Small intestine (tissue), 16 donors: ENCODE measurements around the gene SLC33A1. TPM values are rescaled to one million over a fixed set of nuclear protein-coding genes. Genes with fewer than 3 reads are reported as not detected.

Experiments used
- DNase-seq, 2 donors: peaks; one replicate each; pipeline versions ENCODE4 v3.0.0 to v3.0.0-alpha.2; 2013
- FAIRE-seq: peaks from 2 replicates; lab custom pipeline; 2012; peaks lifted over from hg19 to GRCh38; lab: Jason Lieb, UNC
- H3K27ac ChIP-seq, 3 donors: one replicate each; pipeline ENCODE4 v1.5.1; 2013; ENCODE audit warnings: low read length in 2 of 3, mild to moderate bottlenecking in 2 of 3, control low read depth in 1 of 3, inconsistent platforms in 1 of 3, low read depth in 1 of 3, moderate library complexity in 1 of 3
- H3K27me3 ChIP-seq, 3 donors: one replicate each; pipeline ENCODE4 v1.6.1; 2013; ENCODE audit warnings: low read length in 3 of 3, inconsistent platforms in 1 of 3; ENCODE audit not compliant: control insufficient read depth in 3 of 3, insufficient read depth in 3 of 3
- H3K36me3 ChIP-seq, 3 donors: one replicate each; pipeline ENCODE4 v1.6.1; 2013; ENCODE audit warnings: low read length in 3 of 3, inconsistent platforms in 1 of 3, low read depth in 1 of 3, mild to moderate bottlenecking in 1 of 3, moderate library complexity in 1 of 3; ENCODE audit not compliant: control insufficient read depth in 3 of 3, insufficient read depth in 2 of 3
- H3K4me1 ChIP-seq, 3 donors: one replicate each; pipeline ENCODE4 v1.6.1; 2013; ENCODE audit warnings: low read length in 2 of 3, inconsistent platforms in 1 of 3, low read depth in 1 of 3, mild to moderate bottlenecking in 1 of 3, moderate library complexity in 1 of 3; ENCODE audit not compliant: control insufficient read depth in 3 of 3, insufficient read depth in 2 of 3
- H3K4me3 ChIP-seq, 3 donors: one replicate each; pipeline ENCODE4 v1.5.1; 2013; ENCODE audit warnings: low read length in 3 of 3, control low read depth in 1 of 3, inconsistent platforms in 1 of 3, low read depth in 1 of 3, mild to moderate bottlenecking in 1 of 3, moderate library complexity in 1 of 3
- H3K9me3 ChIP-seq, 2 donors: one replicate each; pipeline ENCODE4 v1.6.1; 2013; ENCODE audit warnings: low read depth in 1 of 2, low read length in 1 of 2; ENCODE audit not compliant: control insufficient read depth in 2 of 2, insufficient read depth in 1 of 2
- WGBS, 3 donors: extraction: QIAGEN DNeasy Blood & Tissue Kit; methylation state at CpG; one replicate each; pipeline ENCODE4 v1.1.7; 2013; 5-methylcytosine and 5-hydroxymethylcytosine counted together
- long read RNA-seq, 10 donors: transcript quantifications; one replicate each; lab custom pipeline, GENCODE V29; 2026
- polyA plus RNA-seq, 4 donors: library from polyadenylated mRNA; stranded (reverse) in 3 of 4; unstranded in 1 of 4; fragments of 200-250 nt in 3 of 4; fragments of 120-200 nt in 1 of 4; gene quantifications; one replicate each; pipeline versions ENCODE4 v1.2.1 to v1.2.3, GENCODE V29; 2013
- donor health status: healthy with polysubstance abuse.
- donor health status: control.
- donor health status: control.
- donor health status: Bipolar disorder and iron deficiency.
- donor health status: healthy.

SLC33A1 gene
- 10 to 100 TPM in 2 of 4 donors, 1 to 10 TPM in 2; 2.9 to 34.3 (median 10.2) TPM for polyA plus RNA-seq
- long read RNA-seq, donor 1: 0 reads
- long read RNA-seq, donor 2, full-length matches to known transcripts: 5 of 5 reads
- long read RNA-seq, donor 2, partial matches to known transcripts: 0 of 5 reads
- long read RNA-seq, donor 2, other reads (novel, unspliced or antisense): 0 of 5 reads
- long read RNA-seq, donor 3, partial matches to known transcripts: 0 of 1 reads
- long read RNA-seq, donor 3, other reads (novel, unspliced or antisense): 0 of 1 reads
- long read RNA-seq, donor 4, partial matches to known transcripts: 0 of 1 reads
- long read RNA-seq, donor 4, other reads (novel, unspliced or antisense): 0 of 1 reads
- long read RNA-seq, donor 5: 0 reads
- long read RNA-seq, donor 6, full-length matches to known transcripts: 4 of 4 reads
- long read RNA-seq, donor 6, partial matches to known transcripts: 0 of 4 reads
- long read RNA-seq, donor 6, other reads (novel, unspliced or antisense): 0 of 4 reads
- long read RNA-seq, donor 7: 0 reads
- long read RNA-seq, donor 8: 0 reads
- long read RNA-seq, donor 9, partial matches to known transcripts: 0 of 1 reads
- long read RNA-seq, donor 9, other reads (novel, unspliced or antisense): 0 of 1 reads
- long read RNA-seq, donor 10, full-length matches to known transcripts: 6 of 6 reads
- long read RNA-seq, donor 10, partial matches to known transcripts: 0 of 6 reads
- long read RNA-seq, donor 10, other reads (novel, unspliced or antisense): 0 of 6 reads

GRCh38 chr3:155854141-155854940, at the start of gene SLC33A1:
Gene SLC33A1, minus strand, starts transcription at chr3:155854427. Its CDS starts 430 bp downstream, at chr3:155853997.
- no peaks in the 10 kb centered on the region for H3K27me3 ChIP-seq
- H3K9me3 ChIP-seq: no peaks in the 10 kb centered on the region
- 0 to 1% (median 0%) methylated on average over 50 of the region's 50 CpGs for WGBS, 3 donors
- no peak for FAIRE-seq
- peak; percentile 100 for DNase-seq
- H3K4me3 ChIP-seq: peak within 1 kb of the TSS; percentile 81 to 94 (median 82)
- peaks cover 0 to 6% (median 0%) of the 10 kb centered on the region in 3 donors for H3K36me3 ChIP-seq
- peak within 1 kb of the TSS; percentile 93 to 99 (median 94) for H3K27ac ChIP-seq
- H3K4me1 ChIP-seq: peaks cover 2 to 13% (median 12%) of the 10 kb centered on the region in 3 donors

DNA sequence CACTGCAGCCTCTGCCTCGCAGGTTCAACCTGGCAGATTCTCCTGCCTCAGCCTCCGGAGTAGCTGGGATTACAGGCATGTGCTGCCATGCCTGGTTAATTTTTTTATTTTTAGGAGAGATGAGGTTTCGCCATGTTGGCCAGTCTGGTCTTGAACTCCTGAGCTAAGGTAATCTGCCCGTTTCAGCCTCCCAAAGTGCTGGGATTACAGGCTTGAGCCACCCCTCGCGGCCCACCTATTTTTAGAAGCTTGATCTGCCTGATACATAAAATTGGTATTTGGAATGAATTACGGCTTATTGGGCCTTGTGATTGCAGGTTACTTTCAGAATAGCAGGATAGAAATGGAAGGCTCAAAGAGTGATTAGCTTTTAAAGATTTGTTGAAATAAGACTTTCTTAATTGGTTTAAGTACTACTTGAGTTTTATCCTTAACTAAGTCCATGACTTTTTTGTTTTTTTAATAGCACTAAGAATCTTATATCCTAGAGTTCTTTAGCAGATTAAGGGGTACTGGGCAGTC, 41.2 kb upstream of the SLC33A1 start:
- H3K36me3 ChIP-seq: peaks cover 0 to 17% (median 10%) of the 10 kb centered on the region in 3 donors
- no peak overlapping the region for H3K4me3 ChIP-seq
- peaks cover 0 to 3% (median 0%) of the 10 kb centered on the region in 3 donors for H3K4me1 ChIP-seq
- WGBS, 3 donors: 97 to 98% (median 97%) methylated on average over 7 of the region's 7 CpGs
- FAIRE-seq (no peak), DNase-seq (no peak)
- no peaks in the 10 kb centered on the region for H3K9me3 ChIP-seq
- no peaks in the 10 kb centered on the region for H3K27me3 ChIP-seq
- H3K27ac ChIP-seq: no peak overlapping the region

DNA sequence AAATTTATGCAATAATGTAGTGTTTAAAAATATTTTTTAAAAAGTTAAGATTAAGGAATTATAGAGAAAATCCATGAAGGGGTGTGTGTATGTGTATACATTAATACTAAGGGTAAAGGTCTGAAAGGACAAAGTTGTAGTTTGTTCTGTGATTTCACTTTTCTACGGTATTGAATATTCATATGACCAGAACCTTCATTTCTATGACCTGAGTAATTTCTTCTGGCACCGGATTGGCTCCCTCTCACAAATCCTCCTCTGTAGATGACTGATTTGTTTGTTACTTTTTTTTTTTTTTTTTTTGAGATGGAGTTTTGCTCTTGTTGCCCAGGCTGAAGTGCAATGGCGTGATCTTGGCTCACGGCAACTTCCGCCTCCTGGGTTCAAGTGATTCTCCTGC, 37.1 kb upstream of the SLC33A1 start:
- FAIRE-seq: no peak
- 91 to 96% (median 93%) methylated on average over 5 of the region's 5 CpGs for WGBS, 3 donors
- no peak overlapping the region for H3K27ac ChIP-seq

DNA sequence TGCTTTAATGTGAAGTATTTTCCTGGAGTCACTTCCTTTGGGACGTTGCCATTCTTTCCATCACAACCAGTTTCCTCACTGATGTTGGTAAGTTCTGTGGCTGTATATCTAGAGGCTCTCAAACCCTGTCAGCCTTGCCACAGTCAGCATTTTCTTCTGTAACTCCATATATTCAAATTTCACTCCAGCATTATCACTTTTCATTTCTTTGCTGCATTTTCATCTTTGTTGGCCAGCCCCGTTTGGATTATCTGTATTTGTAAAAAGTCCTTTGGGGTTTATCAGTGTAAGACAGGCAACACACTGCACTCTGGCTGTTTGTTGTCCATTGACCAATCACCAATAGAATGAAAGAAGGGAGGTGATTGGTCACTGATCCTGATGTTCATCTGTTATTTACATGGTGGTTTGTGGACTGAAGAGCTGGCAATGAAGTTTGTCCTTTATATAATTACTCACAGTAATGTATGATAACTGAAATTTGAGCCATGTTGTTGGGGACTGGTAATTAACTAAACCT, 36.5 kb upstream of the SLC33A1 start:
- Histone ChIP-seq H3K27ac (no peak overlapping the region), H3K9me3 (no peaks in the 10 kb centered on the region), H3K4me3 (no peak overlapping the region), H3K27me3 (no peaks in the 10 kb centered on the region), H3K4me1 (peaks cover 0 to 3% (median 0%) of the 10 kb centered on the region in 3 donors), H3K36me3 (peaks cover 0 to 11% (median 4%) of the 10 kb centered on the region in 3 donors)
- FAIRE-seq (no peak), DNase-seq (peak; percentile 39 to 63)
- WGBS, 3 donors: 24 to 34% (median 32%) methylated on average over 2 of the region's 2 CpGs

More for the DNA sequence above, 37.1 kb upstream of the SLC33A1 start:
- Histone ChIP-seq H3K4me1 (peaks cover 0 to 3% (median 0%) of the 10 kb centered on the region in 3 donors), H3K4me3 (no peak overlapping the region), H3K27me3 (no peaks in the 10 kb centered on the region), H3K36me3 (peaks cover 0 to 11% (median 4%) of the 10 kb centered on the region in 3 donors), H3K9me3 (no peaks in the 10 kb centered on the region)
- no peak for DNase-seq

GRCh38 chr3:155889952-155890351, 35.7 kb upstream of the SLC33A1 start:
- Histone ChIP-seq H3K36me3 (peaks cover 0 to 7% (median 4%) of the 10 kb centered on the region in 3 donors), H3K4me3 (no peak overlapping the region), H3K4me1 (peaks cover 0 to 3% (median 0%) of the 10 kb centered on the region in 3 donors), H3K9me3 (no peaks in the 10 kb centered on the region), H3K27me3 (no peaks in the 10 kb centered on the region), H3K27ac (no peak overlapping the region)
- WGBS, 3 donors: 39 to 63% (median 53%) methylated on average over 1 of the region's 1 CpG
- FAIRE-seq (no peak), DNase-seq (no peak)

- FAIRE-seq (no peak), DNase-seq (no peak)
- Histone ChIP-seq H3K36me3 (peaks cover 0 to 5% (median 3%) of the 10 kb centered on the region in 3 donors), H3K9me3 (no peaks in the 10 kb centered on the region), H3K27ac (no peak overlapping the region), H3K27me3 (no peaks in the 10 kb centered on the region), H3K4me1 (peaks cover 0 to 3% (median 0%) of the 10 kb centered on the region in 3 donors), H3K4me3 (no peak overlapping the region)
- WGBS, 3 donors: 93 to 94% (median 93%) methylated on average over 5 of the region's 5 CpGs
Observed at GRCh38 chr3:155889212-155889611, 35.0 kb upstream of the SLC33A1 start.

GRCh38 chr3:155886915-155887314, 32.7 kb upstream of the SLC33A1 start:
- no peak for FAIRE-seq
- 73 to 86% (median 84%) methylated on average over 1 of the region's 1 CpG for WGBS, 3 donors
- H3K4me1 ChIP-seq: peaks cover 0 to 3% (median 0%) of the 10 kb centered on the region in 3 donors

More at GRCh38 chr3:155886915-155887314, 32.7 kb upstream of the SLC33A1 start:
- Histone ChIP-seq H3K27me3 (no peaks in the 10 kb centered on the region), H3K27ac (no peak overlapping the region), H3K9me3 (no peaks in the 10 kb centered on the region), H3K36me3 (peaks cover 0 to 2% (median 0%) of the 10 kb centered on the region in 3 donors), H3K4me3 (no peak overlapping the region)
- DNase-seq: no peak
